Stimulated activated memory B cell treated with anti-CD40 and anti-IgM and Interleukin-4, amounts not matched to agents 10 μg/mL and 1 μg/mL and 100 μg/mL, for 72 hours (primary cell): ENCODE results near the gene DOK7.

Source experiments
- ATAC-seq: fragments of 150-1000 bp; cut with Tn5 transposase; 2 replicates; pipeline ENCODE4 v1.10.0; 2021
- H3K27ac Mint-ChIP-seq: one replicate; pipeline ENCODE4 v1.8.0; 2022; ENCODE audit warnings: mild to moderate bottlenecking, mixed read lengths
- H3K27me3 Mint-ChIP-seq: one replicate; pipeline ENCODE4 v1.8.0; 2022; ENCODE audit warnings: mixed read lengths
- H3K36me3 Mint-ChIP-seq: one replicate; pipeline ENCODE4 v1.8.0; 2022; ENCODE audit warnings: mixed read lengths
- H3K4me1 Mint-ChIP-seq: one replicate; pipeline ENCODE4 v1.8.0; 2022; ENCODE audit warnings: mixed read lengths
- H3K4me3 Mint-ChIP-seq: one replicate; pipeline ENCODE4 v1.8.0; 2022; ENCODE audit warnings: mild to moderate bottlenecking, moderate library complexity, mixed read lengths
- H3K9me3 Mint-ChIP-seq: one replicate; pipeline ENCODE4 v1.8.0; 2022; ENCODE audit warnings: mixed read lengths

The DOK7 gene

GRCh38 chr4:3516836-3517730 is 54.0 kb downstream of the DOK7 start:
- H3K27me3 Mint-ChIP-seq: no peaks in the 10 kb centered on the region
- no peak overlapping the region for H3K4me3 Mint-ChIP-seq
- ATAC-seq: no peak
- peaks cover 82% of the 10 kb centered on the region for H3K36me3 Mint-ChIP-seq
- no peaks in the 10 kb centered on the region for H3K9me3 Mint-ChIP-seq
- no peaks in the 10 kb centered on the region for H3K4me1 Mint-ChIP-seq
- no peak overlapping the region for H3K27ac Mint-ChIP-seq

DNA sequence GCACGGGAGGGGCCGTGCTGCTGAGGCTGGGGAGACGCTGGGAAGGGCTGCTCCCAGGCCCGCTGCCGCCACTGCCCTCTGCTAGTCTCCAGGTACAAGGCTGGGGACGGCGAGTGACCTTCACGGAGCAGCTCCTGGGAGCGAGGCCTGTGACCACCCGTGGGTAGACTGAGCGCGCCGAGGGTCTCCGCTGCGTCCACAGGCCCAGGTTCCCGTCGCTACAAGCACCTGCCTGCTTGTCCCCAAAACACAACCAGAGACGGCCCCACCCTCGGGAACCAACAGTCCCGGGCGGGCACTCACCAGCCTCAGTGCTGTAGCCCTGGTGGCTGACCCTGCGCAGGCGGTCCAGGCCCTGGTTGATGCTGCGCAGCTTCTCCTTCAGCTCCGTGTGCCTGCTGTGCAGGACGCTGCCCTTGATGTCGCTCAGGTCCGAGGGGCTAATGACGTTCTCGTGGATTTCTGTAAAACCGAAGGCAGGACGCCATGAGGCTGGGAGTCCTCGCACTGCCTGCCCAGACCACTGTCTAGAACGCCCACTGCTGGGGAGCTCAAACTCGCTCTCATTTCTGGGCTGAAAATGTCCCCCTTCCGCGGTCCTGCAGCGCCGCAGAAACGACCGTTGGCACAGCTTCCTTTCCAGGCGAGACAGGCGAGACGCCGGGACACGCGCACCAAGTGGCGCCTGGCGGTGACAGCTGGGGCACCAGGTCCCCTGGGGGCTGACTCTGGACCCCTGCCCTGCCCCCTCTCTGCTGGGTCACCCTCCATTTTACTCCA is 54.8 kb downstream of the DOK7 start:
- no peak for ATAC-seq
- no peak overlapping the region for H3K4me3 Mint-ChIP-seq
- no peak overlapping the region for H3K27ac Mint-ChIP-seq
- peaks cover 74% of the 10 kb centered on the region for H3K36me3 Mint-ChIP-seq
- H3K27me3 Mint-ChIP-seq: no peaks in the 10 kb centered on the region
- no peaks in the 10 kb centered on the region for H3K9me3 Mint-ChIP-seq
- H3K4me1 Mint-ChIP-seq: no peaks in the 10 kb centered on the region

DNA sequence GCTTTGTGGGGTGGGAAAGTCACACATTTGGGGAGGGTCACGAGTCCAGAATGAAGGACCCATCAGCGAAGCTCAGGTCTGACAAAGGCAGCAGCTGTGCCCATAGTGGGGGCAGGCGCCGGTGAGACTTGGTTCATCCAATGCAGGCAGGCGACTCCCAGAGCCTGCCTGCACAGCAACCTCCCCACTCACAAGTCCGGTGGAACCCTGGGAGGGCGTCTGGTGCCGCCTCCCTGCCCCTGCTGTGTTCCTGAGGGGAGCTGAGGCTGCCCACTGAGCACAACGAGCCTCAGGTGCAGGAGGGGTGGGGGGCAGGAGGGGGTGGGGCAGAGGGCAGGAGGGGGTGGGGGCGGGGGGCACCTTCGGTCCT is 55.4 kb downstream of the DOK7 start:
- Mint-ChIP-seq H3K9me3 (no peaks in the 10 kb centered on the region), H3K4me1 (no peaks in the 10 kb centered on the region), H3K27me3 (no peaks in the 10 kb centered on the region), H3K4me3 (no peak overlapping the region), H3K36me3 (peaks cover 69% of the 10 kb centered on the region), H3K27ac (no peak overlapping the region)
- ATAC-seq: no peak

DNA sequence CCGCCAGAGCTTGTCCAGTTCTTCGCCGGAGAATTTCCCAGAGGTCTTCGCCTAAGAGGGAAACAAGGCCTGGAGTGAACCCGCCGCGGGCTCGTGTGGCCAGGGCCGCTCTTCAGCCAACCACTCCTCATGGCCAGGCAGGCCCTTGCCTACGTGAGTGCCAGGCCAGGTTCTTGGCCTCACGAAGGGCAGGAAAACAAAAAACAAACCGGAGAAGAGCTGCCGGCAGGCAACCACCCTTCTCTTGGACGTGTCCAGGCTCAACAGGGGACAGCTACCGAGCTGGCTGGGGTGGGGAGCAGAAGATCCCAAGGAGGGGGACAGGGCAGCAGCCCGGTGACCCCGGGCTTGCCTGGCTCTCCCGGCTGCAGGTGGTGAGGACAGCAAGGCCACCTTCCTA is 55.8 kb downstream of the DOK7 start:
- ATAC-seq: no peak
- Mint-ChIP-seq H3K36me3 (peaks cover 69% of the 10 kb centered on the region), H3K9me3 (no peaks in the 10 kb centered on the region), H3K4me1 (no peaks in the 10 kb centered on the region), H3K4me3 (no peak overlapping the region), H3K27ac (no peak overlapping the region), H3K27me3 (no peaks in the 10 kb centered on the region)

DNA sequence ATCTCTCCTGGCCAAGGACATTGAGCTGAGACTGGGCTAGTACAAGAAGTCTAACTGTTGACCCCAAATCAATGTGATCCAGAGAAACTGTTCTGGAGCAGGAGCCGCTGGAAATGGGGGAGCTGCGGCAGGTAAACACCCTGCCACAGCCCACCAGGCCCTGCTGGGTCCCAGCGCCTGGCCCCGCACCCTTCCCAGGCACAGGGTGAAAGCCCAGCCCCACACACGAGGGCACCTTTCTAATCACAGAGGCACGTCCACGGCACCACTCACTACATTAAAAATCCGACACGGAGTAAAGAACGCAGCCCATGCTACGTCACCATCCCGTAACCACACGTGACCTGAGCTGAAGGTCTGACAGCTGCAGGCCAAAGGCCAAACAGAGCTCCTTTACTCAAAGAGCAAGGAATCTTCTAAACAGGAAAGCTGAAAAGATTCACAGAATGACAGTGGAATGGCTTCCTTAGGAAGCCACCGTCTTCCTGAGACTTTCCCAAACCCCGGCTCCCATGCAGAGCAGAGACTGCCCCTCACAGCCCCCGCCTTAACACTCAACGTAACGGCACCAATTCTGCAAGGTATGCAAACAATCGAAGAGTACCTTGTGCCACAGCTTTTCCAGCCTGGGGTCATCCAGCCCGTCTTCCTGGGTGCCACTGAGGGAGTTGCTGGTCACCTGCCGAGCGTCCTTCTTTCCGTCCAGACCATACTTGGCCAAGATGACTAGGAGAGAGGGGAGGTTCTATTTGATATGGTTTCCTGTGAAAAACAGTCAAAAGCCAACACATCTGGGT is 56.6 kb downstream of the DOK7 start:
- Mint-ChIP-seq H3K9me3 (no peaks in the 10 kb centered on the region), H3K27me3 (no peaks in the 10 kb centered on the region), H3K4me1 (no peaks in the 10 kb centered on the region), H3K4me3 (no peak overlapping the region), H3K27ac (no peak overlapping the region), H3K36me3 (peaks cover 70% of the 10 kb centered on the region)
- ATAC-seq: no peak

DNA sequence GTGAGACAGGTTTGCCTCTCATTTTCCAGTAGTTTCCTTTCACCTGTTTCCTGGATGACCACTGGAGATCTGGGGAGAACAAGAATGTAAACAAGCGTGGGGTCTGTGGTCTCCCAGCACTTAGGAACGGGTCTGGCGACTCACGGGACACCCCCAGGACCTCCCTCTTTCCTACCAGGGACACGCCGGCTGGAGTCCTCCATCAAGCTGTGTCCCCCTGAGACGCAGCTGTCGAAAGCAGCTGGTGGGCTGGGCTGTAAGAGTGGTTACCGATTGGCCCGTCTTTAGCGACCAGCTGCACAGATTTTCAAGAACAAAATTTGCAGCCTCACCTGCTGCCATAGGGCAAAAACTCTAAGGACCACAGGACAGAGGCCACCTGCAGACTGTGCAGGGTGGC is 57.2 kb downstream of the DOK7 start:
- Mint-ChIP-seq H3K36me3 (peaks cover 68% of the 10 kb centered on the region), H3K27me3 (no peaks in the 10 kb centered on the region)

DNA sequence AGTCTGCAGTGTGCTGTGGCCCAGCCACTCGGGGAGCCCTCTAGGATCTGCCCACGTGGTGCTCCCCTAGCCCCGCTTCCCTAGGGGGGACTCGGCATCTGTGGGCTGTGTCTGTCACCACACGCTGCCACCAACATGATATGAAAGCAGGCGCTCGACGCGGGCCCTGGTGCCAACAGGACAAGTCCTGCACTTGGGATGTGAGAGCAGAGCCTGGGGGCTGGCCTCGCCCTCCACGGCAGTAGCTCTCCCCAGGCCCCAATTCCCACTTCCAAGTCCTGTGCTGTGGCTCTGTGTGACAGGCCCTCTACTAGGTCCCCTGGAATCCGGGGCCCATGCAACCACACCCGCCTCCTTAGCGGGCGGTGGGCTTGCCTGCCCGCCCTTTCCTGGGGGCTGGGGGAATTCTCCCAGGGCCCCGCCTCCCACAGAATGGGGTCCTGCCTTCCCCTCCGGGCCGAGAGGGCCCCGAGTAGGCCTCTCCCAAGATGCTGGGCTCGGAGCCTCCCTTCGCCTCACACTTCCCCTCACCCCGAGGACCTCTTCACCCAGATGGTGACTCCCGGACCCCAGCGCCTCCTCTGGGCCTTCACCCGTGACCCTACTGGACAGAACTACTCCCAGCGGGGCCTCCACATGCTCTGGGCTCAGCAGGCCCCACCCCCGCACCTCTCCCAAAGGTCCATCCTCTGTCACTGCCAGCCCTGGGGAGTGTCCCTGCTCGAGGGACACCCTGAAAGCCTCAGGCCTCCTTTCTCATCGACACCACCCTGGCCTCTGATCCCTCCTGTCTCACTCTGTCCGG is 57.9 kb downstream of the DOK7 start:
- no peaks in the 10 kb centered on the region for H3K4me1 Mint-ChIP-seq
- H3K9me3 Mint-ChIP-seq: no peaks in the 10 kb centered on the region
- H3K27me3 Mint-ChIP-seq: no peaks in the 10 kb centered on the region
- no peak overlapping the region for H3K4me3 Mint-ChIP-seq
- H3K36me3 Mint-ChIP-seq: peaks cover 61% of the 10 kb centered on the region
- ATAC-seq: no peak
- H3K27ac Mint-ChIP-seq: no peak overlapping the region

More for the DNA sequence above, 57.2 kb downstream of the DOK7 start:
- H3K4me3 Mint-ChIP-seq: no peak overlapping the region
- H3K4me1 Mint-ChIP-seq: no peaks in the 10 kb centered on the region
- H3K9me3 Mint-ChIP-seq: no peaks in the 10 kb centered on the region
- no peak overlapping the region for H3K27ac Mint-ChIP-seq
- no peak for ATAC-seq

DNA sequence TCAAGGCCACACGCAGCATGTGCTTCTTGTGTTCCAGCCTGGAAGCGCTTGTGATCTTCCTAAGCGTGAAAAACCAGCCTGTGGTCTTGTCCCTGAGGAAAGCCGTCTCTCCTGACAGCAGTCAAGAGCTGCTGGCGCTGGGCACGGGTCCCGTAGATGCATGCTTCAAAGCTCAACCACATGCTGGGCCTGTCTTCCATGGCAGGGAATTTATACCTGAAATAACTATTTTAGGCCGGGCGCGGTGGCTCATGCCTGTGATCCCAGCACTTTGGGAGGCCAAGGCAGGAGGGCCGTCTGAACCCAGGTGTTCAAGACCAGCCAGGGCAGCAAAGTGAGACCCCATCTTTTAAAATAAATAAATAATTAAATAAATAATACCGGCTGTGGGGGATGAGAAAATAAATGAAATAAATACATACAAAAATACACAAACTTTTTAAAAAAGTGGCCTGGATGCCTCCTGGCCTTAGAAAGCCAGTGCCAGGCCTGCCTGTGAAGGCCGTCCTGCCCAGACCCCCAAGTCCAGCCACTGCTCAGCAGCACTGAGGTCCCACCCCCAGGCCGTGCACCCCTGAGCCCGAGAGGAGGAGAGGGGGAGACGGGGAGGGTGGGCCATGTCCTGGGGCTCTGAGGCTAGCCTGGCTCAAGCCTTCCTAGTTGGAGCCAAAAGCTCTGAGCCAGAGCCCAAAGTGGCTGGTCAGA is 58.7 kb downstream of the DOK7 start:
- no peak for ATAC-seq
- H3K4me1 Mint-ChIP-seq: peaks cover 5% of the 10 kb centered on the region
- no peak overlapping the region for H3K4me3 Mint-ChIP-seq
- no peak overlapping the region for H3K27ac Mint-ChIP-seq
- H3K27me3 Mint-ChIP-seq: no peaks in the 10 kb centered on the region
- peaks cover 59% of the 10 kb centered on the region for H3K36me3 Mint-ChIP-seq
- H3K9me3 Mint-ChIP-seq: no peaks in the 10 kb centered on the region

GRCh38 chr4:3522326-3522640 is 59.2 kb downstream of the DOK7 start:
- no peak overlapping the region for H3K27ac Mint-ChIP-seq
- peaks cover 57% of the 10 kb centered on the region for H3K36me3 Mint-ChIP-seq
- no peak overlapping the region for H3K4me3 Mint-ChIP-seq
- no peak for ATAC-seq
- H3K9me3 Mint-ChIP-seq: no peaks in the 10 kb centered on the region
- H3K27me3 Mint-ChIP-seq: no peaks in the 10 kb centered on the region
- H3K4me1 Mint-ChIP-seq: peaks cover 7% of the 10 kb centered on the region

DNA sequence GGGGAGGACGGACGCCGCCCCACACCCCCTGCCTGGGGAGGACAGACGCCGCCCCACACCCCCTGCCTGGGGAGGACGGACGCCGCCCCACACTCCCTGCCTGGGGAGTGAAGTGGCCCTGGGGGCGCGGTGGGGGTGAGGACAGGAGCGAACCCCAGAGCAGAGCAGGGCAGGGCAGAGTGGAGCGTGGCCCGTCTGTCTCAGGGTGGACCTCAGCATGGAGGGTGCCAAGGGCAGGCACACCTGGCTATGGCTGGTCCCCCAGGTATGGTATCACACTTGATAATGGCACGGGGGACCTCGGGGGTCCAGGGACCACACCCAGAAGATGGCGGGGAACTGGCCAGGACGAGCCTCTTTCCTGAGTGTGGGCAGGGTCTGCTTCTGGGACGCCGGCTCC is 59.5 kb downstream of the DOK7 start:
- Mint-ChIP-seq H3K4me1 (peaks cover 11% of the 10 kb centered on the region), H3K27me3 (no peaks in the 10 kb centered on the region), H3K27ac (no peak overlapping the region), H3K9me3 (no peaks in the 10 kb centered on the region), H3K36me3 (peaks cover 53% of the 10 kb centered on the region), H3K4me3 (no peak overlapping the region)
- no peak for ATAC-seq

DNA sequence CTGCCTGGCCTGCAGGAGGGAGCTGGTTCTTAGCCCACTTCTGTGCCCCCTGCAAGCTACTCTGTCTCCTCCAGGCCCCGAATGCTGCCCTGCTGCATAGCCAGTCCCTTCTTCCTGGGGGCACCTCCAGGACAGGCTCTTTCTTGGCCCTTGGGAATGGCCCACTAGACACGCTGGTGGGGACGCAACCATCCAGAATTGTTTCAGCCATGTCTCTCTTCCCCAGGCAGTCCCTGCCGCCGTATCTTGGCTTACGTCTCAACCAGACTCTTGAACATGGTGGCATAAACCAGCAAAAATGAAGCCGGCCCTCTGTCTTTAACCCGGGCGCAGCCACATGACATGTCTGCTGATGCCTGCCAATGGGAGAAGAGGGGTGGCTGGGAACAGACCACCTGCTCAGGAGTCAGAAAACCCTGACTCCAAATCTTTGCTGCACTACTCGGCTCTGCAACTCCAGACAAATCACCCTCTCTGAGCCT is 60.1 kb downstream of the DOK7 start:
- H3K4me3 Mint-ChIP-seq: no peak overlapping the region
- ATAC-seq: no peak
- H3K27me3 Mint-ChIP-seq: no peaks in the 10 kb centered on the region
- no peaks in the 10 kb centered on the region for H3K9me3 Mint-ChIP-seq
- H3K36me3 Mint-ChIP-seq: peaks cover 48% of the 10 kb centered on the region
- H3K27ac Mint-ChIP-seq: no peak overlapping the region
- H3K4me1 Mint-ChIP-seq: peaks cover 16% of the 10 kb centered on the region

DNA sequence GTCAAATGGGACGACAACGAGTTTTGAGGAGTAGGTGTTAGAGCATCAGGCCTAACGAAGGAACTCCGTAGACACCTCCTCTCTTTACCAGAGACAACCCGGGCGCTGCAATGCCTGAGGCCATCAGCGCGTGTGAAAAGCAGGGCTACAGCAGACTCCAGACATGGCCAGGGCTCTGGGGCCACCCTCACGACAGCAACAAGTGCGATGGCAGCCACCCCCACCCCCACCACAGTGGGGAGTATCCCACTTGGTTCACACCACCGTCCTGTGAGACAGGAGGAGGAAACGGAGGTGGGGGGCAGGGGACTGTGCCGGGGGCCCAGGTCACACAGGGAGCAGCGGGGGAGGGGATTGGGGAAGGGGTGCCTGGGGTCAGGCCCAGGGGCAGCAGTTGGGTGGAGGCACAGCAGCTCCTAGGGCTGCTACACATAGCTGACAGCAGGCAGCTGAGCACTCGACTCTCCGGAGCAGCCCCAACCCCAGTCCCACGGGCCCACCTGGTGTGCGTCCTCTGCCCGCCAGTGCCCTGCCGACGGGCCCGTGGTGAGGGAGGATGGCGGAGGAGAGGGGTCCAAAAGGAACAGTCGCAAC is 60.6 kb downstream of the DOK7 start:
- H3K36me3 Mint-ChIP-seq: peaks cover 47% of the 10 kb centered on the region
- H3K4me3 Mint-ChIP-seq: no peak overlapping the region
- no peak for ATAC-seq
- H3K27ac Mint-ChIP-seq: no peak overlapping the region
- H3K9me3 Mint-ChIP-seq: no peaks in the 10 kb centered on the region
- peaks cover 19% of the 10 kb centered on the region for H3K4me1 Mint-ChIP-seq
- no peaks in the 10 kb centered on the region for H3K27me3 Mint-ChIP-seq

- H3K27ac Mint-ChIP-seq: no peak overlapping the region
- peaks cover 41% of the 10 kb centered on the region for H3K36me3 Mint-ChIP-seq
- H3K9me3 Mint-ChIP-seq: no peaks in the 10 kb centered on the region
- no peak overlapping the region for H3K4me3 Mint-ChIP-seq
- no peaks in the 10 kb centered on the region for H3K27me3 Mint-ChIP-seq
- no peak for ATAC-seq
- H3K4me1 Mint-ChIP-seq: peaks cover 23% of the 10 kb centered on the region
Measured at GRCh38 chr4:3524349-3524748, 61.2 kb downstream of the DOK7 start.

DNA sequence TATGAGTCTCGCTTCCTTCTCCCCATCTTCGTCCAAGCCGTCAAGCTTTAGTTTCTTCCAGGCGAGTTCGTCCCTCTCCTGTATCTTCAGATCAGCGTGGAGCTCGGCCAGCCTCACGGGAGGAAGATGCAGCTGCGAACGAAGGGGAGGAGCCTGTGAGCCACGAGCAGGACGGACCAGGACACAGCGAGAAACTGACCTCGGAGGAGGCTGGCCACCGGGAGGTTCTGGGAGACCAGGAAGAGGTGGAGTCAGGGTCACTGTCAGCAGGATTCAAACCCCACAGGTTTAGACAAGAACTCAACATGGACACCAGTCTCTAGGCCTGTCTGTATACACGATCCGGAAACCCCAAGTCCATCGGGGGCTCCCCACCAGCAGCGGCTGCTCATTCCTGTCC is 61.8 kb downstream of the DOK7 start:
- Mint-ChIP-seq H3K4me3 (no peak overlapping the region), H3K9me3 (no peaks in the 10 kb centered on the region), H3K36me3 (peaks cover 36% of the 10 kb centered on the region), H3K27me3 (no peaks in the 10 kb centered on the region), H3K4me1 (peaks cover 28% of the 10 kb centered on the region), H3K27ac (no peak overlapping the region)
- ATAC-seq: no peak
